Chondrocyte (in vitro differentiated cells): ENCODE data around the gene MSMO1. TPM values are rescaled to one million over a fixed set of nuclear protein-coding genes. Genes with fewer than 3 reads are reported as not detected.

Experiments
- DNase-seq: peaks from one replicate; pipeline ENCODE4 v3.0.0; 2021; ENCODE audit warnings: mixed read lengths, low spot score
- H3K27ac Mint-ChIP-seq: one replicate; pipeline ENCODE4 v1.8.0; 2021; ENCODE audit warnings: mild to moderate bottlenecking, moderate library complexity, mixed read lengths; ENCODE audit not compliant: unreplicated experiment
- H3K27me3 Mint-ChIP-seq: 2 replicates; pipeline ENCODE4 v1.8.0; 2021; ENCODE audit warnings: low read depth, mixed read lengths
- H3K36me3 Mint-ChIP-seq: 2 replicates; pipeline ENCODE4 v1.8.0; 2021; ENCODE audit warnings: low read depth, mixed read lengths
- H3K4me1 Mint-ChIP-seq: 2 replicates; pipeline ENCODE4 v1.8.0; 2021; ENCODE audit warnings: low read depth, mild to moderate bottlenecking, mixed read lengths
- H3K4me3 Mint-ChIP-seq: one replicate; pipeline ENCODE4 v1.8.0; 2021; ENCODE audit warnings: mild to moderate bottlenecking, moderate library complexity, mixed read lengths; ENCODE audit not compliant: unreplicated experiment
- H3K9me3 Mint-ChIP-seq: 2 replicates; pipeline ENCODE4 v1.8.0; 2021; ENCODE audit warnings: low read depth, mixed read lengths
- total RNA-seq: library from RNA; stranded (reverse); gene quantifications from 3 replicates; pipeline ENCODE4 v1.2.1, GENCODE V29; 2021
- TF ChIP-seq, protein P1 (sequence below): fragments of 200-600 bp; sonication (generic); IDR thresholded peaks from 2 replicates; pipeline ENCODE4 v1.5.0; 2021; ENCODE audit warnings: antibody characterized with exemption, mild to moderate bottlenecking, moderate library complexity

Gene MSMO1
- total RNA-seq, 1 donor from 2014 or later, result 83.3 TPM

DNA sequence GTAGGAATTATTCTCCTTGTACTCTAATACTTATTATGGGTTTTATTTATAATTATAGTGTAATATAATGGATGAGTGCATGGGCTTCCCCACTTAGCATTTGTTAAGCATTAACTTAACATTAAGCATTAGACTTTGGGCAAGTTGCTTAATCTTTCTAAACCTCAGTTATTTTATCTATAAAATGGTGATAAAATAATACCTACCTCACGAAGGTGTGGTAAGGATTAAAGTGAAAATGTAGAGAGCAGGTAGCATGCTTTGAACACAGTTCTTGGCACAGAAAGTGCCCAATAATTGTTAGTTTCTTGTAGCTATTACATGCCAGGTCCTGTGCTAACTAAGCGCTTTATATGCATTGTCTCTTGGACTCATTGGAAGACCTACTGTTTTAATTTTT, 2.6 kb downstream of the MSMO1 start:
- no peak for DNase-seq
- peaks cover 4% of the 10 kb centered on the region for H3K36me3 Mint-ChIP-seq
- H3K27ac Mint-ChIP-seq, result peak overlapping the region; percentile 23
- TF ChIP-seq, protein P1, sequence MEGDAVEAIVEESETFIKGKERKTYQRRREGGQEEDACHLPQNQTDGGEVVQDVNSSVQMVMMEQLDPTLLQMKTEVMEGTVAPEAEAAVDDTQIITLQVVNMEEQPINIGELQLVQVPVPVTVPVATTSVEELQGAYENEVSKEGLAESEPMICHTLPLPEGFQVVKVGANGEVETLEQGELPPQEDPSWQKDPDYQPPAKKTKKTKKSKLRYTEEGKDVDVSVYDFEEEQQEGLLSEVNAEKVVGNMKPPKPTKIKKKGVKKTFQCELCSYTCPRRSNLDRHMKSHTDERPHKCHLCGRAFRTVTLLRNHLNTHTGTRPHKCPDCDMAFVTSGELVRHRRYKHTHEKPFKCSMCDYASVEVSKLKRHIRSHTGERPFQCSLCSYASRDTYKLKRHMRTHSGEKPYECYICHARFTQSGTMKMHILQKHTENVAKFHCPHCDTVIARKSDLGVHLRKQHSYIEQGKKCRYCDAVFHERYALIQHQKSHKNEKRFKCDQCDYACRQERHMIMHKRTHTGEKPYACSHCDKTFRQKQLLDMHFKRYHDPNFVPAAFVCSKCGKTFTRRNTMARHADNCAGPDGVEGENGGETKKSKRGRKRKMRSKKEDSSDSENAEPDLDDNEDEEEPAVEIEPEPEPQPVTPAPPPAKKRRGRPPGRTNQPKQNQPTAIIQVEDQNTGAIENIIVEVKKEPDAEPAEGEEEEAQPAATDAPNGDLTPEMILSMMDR, result no peak
- H3K4me3 Mint-ChIP-seq, result peak overlapping the region; percentile 68
- peaks cover 50% of the 10 kb centered on the region for H3K4me1 Mint-ChIP-seq
- H3K9me3 Mint-ChIP-seq, result no peaks in the 10 kb centered on the region
- no peaks in the 10 kb centered on the region for H3K27me3 Mint-ChIP-seq

DNA sequence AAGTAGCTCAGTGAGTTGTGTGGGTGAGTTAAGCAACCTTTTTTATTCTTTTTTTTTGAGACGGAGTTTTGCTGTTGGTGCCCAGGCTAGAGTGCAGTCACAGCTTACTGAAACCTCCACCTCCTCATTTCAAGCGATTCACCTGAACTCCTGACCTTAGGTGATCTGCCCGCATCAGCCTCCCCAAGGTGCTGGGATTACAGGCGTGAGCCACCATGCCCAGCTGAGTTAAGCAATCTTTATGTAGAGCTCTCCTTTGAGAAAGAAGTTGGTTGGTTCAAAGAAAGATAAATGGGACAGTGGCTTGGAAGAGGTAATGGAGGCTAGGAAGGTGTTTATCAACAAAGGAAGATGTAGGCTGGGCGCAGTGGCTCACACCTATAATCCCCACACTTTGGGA, 3.2 kb downstream of the MSMO1 start:
- no peak for DNase-seq
- Mint-ChIP-seq H3K27ac (peak overlapping the region; percentile 28), H3K4me3 (peak overlapping the region; percentile 68), H3K27me3 (no peaks in the 10 kb centered on the region), H3K9me3 (no peaks in the 10 kb centered on the region), H3K36me3 (peaks cover 4% of the 10 kb centered on the region), H3K4me1 (peaks cover 51% of the 10 kb centered on the region)
- TF ChIP-seq, protein P1, result no peak

DNA sequence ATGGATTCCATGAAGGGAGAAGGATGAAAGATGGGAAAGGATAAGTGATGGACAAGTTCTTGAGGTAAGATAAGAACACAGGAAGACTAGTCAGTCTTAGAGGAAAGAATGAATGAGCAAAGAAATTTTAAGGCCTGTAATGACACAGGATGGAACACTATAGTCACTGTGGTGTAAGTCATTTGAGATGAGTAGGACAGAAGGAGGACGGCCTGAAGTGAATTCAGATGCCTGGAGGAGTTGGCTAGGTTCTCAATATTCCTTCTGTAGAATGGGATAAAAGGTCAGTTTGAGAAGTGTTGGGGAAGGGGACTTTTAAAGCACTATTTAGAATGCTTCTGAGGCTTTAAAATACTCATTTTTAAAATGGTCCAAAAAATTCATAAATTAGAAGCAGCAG, 3.9 kb downstream of the MSMO1 start:
- no peaks in the 10 kb centered on the region for H3K27me3 Mint-ChIP-seq
- H3K4me3 Mint-ChIP-seq, result peak overlapping the region; percentile 68
- H3K36me3 Mint-ChIP-seq, result peaks cover 4% of the 10 kb centered on the region
- H3K27ac Mint-ChIP-seq, result peak overlapping the region; percentile 92
- TF ChIP-seq, protein P1, result no peak
- H3K4me1 Mint-ChIP-seq, result peaks cover 46% of the 10 kb centered on the region
- no peak for DNase-seq
- H3K9me3 Mint-ChIP-seq, result no peaks in the 10 kb centered on the region

DNA sequence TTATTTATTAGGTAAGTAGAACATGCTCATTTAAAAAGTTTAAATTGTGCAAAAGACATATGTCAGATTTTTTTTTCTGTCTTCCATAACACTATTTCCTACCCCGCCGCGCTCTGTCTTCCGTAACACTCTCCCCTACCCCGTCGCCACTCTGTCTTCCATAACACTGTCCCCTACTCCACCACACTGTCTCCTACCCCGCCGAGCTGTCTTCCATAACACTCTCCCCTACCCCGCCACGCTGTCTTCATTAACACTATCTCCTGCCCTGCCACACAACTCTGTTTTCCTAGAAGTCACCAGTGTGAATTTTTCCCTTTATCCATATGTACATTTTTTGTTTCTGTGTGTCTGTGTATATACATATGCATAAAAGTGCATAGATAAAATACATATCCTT, 4.4 kb downstream of the MSMO1 start:
- Mint-ChIP-seq H3K9me3 (no peaks in the 10 kb centered on the region), H3K4me3 (peak overlapping the region; percentile 68), H3K27ac (peak overlapping the region; percentile 92)

DNA sequence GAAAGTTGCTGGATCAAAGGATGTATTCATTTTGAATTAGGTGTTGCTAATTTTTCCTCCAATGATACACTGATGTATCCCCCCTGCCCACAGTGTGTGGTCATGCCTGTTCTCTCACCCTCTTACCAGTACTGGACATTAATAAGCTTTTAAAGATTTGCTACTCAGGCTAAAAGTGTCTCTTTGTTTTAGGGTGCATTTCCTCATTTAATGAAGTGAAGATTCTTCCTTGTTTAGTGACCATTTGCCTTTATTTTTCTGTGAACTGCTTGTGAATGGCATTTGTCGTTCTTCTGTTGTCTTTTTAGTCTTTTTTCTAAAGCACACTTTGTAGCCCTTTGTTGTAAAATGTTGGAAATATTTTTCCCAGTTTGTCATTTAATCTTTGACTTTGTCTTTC, 5.0 kb downstream of the MSMO1 start:
- peaks cover 4% of the 10 kb centered on the region for H3K36me3 Mint-ChIP-seq
- DNase-seq, result no peak
- H3K9me3 Mint-ChIP-seq, result no peaks in the 10 kb centered on the region
- TF ChIP-seq, protein P1, result no peak
- peak overlapping the region; percentile 68 for H3K4me3 Mint-ChIP-seq
- peaks cover 50% of the 10 kb centered on the region for H3K4me1 Mint-ChIP-seq
- H3K27ac Mint-ChIP-seq, result peak overlapping the region; percentile 92
- H3K27me3 Mint-ChIP-seq, result no peaks in the 10 kb centered on the region

More for the DNA sequence above, 4.4 kb downstream of the MSMO1 start:
- Mint-ChIP-seq H3K4me1 (peaks cover 47% of the 10 kb centered on the region), H3K27me3 (no peaks in the 10 kb centered on the region), H3K36me3 (peaks cover 4% of the 10 kb centered on the region)
- DNase-seq, result no peak
- TF ChIP-seq, protein P1, result no peak
